Stomach (tissue), 9 donors: ENCODE results near the gene CLK1. TPM values are rescaled to one million over a fixed set of nuclear protein-coding genes. Genes with fewer than 3 reads are reported as not detected.

Experiments
- DNase-seq, 2 donors: peaks; one replicate each; pipeline versions ENCODE4 v3.0.0 to v3.0.0-alpha.2; 2013 to 2019
- H3K27ac ChIP-seq, 5 donors: fragments of 200-600 bp in 4 of 5; sonication (generic) in 4 of 5; one replicate each; pipeline ENCODE4 v1.5.1; 2013 to 2019; ENCODE audit warnings: mild to moderate bottlenecking in 1 of 5, moderate library complexity in 1 of 5
- H3K27me3 ChIP-seq, 3 donors: fragments of 200-600 bp; sonication (generic); one replicate each; pipeline ENCODE4 v1.5.1; 2017 to 2019; ENCODE audit warnings: mixed run types in 1 of 3
- H3K36me3 ChIP-seq, 4 donors: fragments of 200-600 bp; sonication (generic); 1 replicate in 3 of 4; 2 replicates in 1 of 4; pipeline ENCODE4 v1.5.1; 2016 to 2019
- H3K4me1 ChIP-seq, 4 donors: fragments of 200-600 bp; sonication (generic); one replicate each; pipeline ENCODE4 v1.5.1; 2016 to 2019
- H3K4me3 ChIP-seq, 4 donors: fragments of 200-600 bp; sonication (generic) in 3 of 4; one replicate each; pipeline ENCODE4 v1.5.1; 2016 to 2019; ENCODE audit warnings: mild to moderate bottlenecking in 1 of 4
- H3K9me3 ChIP-seq, 4 donors: fragments of 200-600 bp; sonication (generic); one replicate each; pipeline ENCODE4 v1.5.1; 2016 to 2019
- CTCF ChIP-seq, 7 experiments: fragments of 450-650 bp in 4 of 7; fragments of 200-600 bp in 3 of 7; sonication (generic) in 3 of 7; IDR thresholded peaks; one replicate each; pipeline ENCODE4 v1.5.1; 2016 to 2019; ENCODE audit warnings: antibody characterized with exemption in 7 of 7, control low read depth in 2 of 7, mild to moderate bottlenecking in 1 of 7
- EP300 ChIP-seq: sonication (generic); formaldehyde crosslinking; IDR thresholded peaks from one replicate; pipeline ENCODE4 v1.6.1; 2017; ENCODE audit warnings: antibody characterized with exemption
- POLR2A ChIP-seq, 4 donors: fragments of 450-650 bp; IDR thresholded peaks; one replicate each; pipeline ENCODE4 v1.6.1; 2016; ENCODE audit warnings: antibody characterized with exemption in 4 of 4, control low read depth in 2 of 4, mild to moderate bottlenecking in 1 of 4, moderate library complexity in 1 of 4
- POLR2AphosphoS5 ChIP-seq, 3 donors: sonication (generic); formaldehyde crosslinking; IDR thresholded peaks; one replicate each; pipeline ENCODE4 v1.6.1; 2016; ENCODE audit warnings: antibody characterized with exemption in 3 of 3
- WGBS, 5 donors: extraction: QIAGEN DNeasy Blood & Tissue Kit in 3 of 5; methylation state at CpG; one replicate each; pipeline versions ENCODE4 v1.1.5 to v1.1.7; 2013 to 2018; 5-methylcytosine and 5-hydroxymethylcytosine counted together
- intact Hi-C: fragments of 100-400 bp; cut with DNase I; formaldehyde crosslinking; loops from one replicate; pipeline ENCODE4 v1.15.1; 2023; ENCODE audit warnings: low total_unique reads
- polyA plus RNA-seq, 3 donors: library from polyadenylated mRNA; stranded (reverse); fragments of 200-250 nt; gene quantifications; one replicate each; pipeline ENCODE4 v1.2.3, GENCODE V29; 2013
- total RNA-seq, 5 donors: library from RNA; depleted of rRNA; stranded (reverse); fragments of >200 nt; gene quantifications; one replicate each; pipeline versions ENCODE4 v1.1.0 to v1.2.3, GENCODE V29; 2014 to 2016
- donor health status: healthy with polysubstance abuse.
- donor health status: Bipolar disorder and iron deficiency.
- donor health status: healthy.

Gene CLK1
- total and polyA plus RNA-seq, 8 donors: 60.5 to 270 (median 148) TPM

GRCh38 chr2:200860092-200860795 is 4.2 kb downstream of the CLK1 start:
- intact Hi-C loops: no loop called here
- H3K4me3 ChIP-seq: peak overlapping the region; percentile 2 to 98 (median 82)
- 13 to 16% (median 15%) methylated on average over 12 of the region's 12 CpGs for WGBS, 5 donors
- TF ChIP-seq CTCF (IDR thresholded peaks at IDR 0.05) (no peak), POLR2AphosphoS5 (IDR thresholded peaks at IDR 0.05) (peak in 1 of 3 donors; percentile 38)
- H3K27me3 ChIP-seq: no peaks in the 10 kb centered on the region
- DNase-seq: peak in 1 of 2 donors; percentile 52
- H3K36me3 ChIP-seq: peaks cover 47 to 58% (median 54%) of the 10 kb centered on the region in 4 donors
- peak overlapping the region; percentile 50 to 100 (median 100) for H3K27ac ChIP-seq
- H3K9me3 ChIP-seq: no peaks in the 10 kb centered on the region
- peaks cover 35 to 77% (median 58%) of the 10 kb centered on the region in 4 donors for H3K4me1 ChIP-seq

GRCh38 chr2:200856806-200857205 is 7.7 kb downstream of the CLK1 start:
- H3K27ac ChIP-seq: no peak overlapping the region
- no peaks in the 10 kb centered on the region for H3K27me3 ChIP-seq
- no peak for DNase-seq
- no peaks in the 10 kb centered on the region for H3K9me3 ChIP-seq
- H3K4me1 ChIP-seq: peaks cover 31 to 68% (median 47%) of the 10 kb centered on the region in 4 donors
- H3K4me3 ChIP-seq: no peak overlapping the region
- H3K36me3 ChIP-seq: peaks cover 82 to 93% (median 88%) of the 10 kb centered on the region in 4 donors
- intact Hi-C loops: no loop called here
- WGBS, 5 donors: 74 to 85% (median 80%) methylated on average over 8 of the region's 8 CpGs
- TF ChIP-seq EP300 (no peak), POLR2AphosphoS5 (IDR thresholded peaks at IDR 0.05) (no peak), POLR2A (IDR thresholded peaks at IDR 0.05) (no peak), CTCF (IDR thresholded peaks at IDR 0.05) (no peak)

- H3K9me3 ChIP-seq: no peaks in the 10 kb centered on the region
- peaks cover 0 to 25% (median 10%) of the 10 kb centered on the region in 4 donors for H3K4me1 ChIP-seq
- peaks cover 72 to 76% (median 75%) of the 10 kb centered on the region in 4 donors for H3K36me3 ChIP-seq
- intact Hi-C loops: no loop called here
- 92 to 99% (median 96%) methylated on average over 2 of the region's 2 CpGs for WGBS, 5 donors
- no peak overlapping the region for H3K4me3 ChIP-seq
- TF ChIP-seq POLR2AphosphoS5 (IDR thresholded peaks at IDR 0.05) (no peak), POLR2A (IDR thresholded peaks at IDR 0.05) (no peak), EP300 (no peak), CTCF (IDR thresholded peaks at IDR 0.05) (no peak)
- H3K27ac ChIP-seq: no peak overlapping the region
- no peaks in the 10 kb centered on the region for H3K27me3 ChIP-seq
- DNase-seq: no peak
Observed at GRCh38 chr2:200852605-200853004, 11.9 kb downstream of the CLK1 start.

- Histone ChIP-seq H3K36me3 (peaks cover 62 to 66% (median 65%) of the 10 kb centered on the region in 4 donors), H3K9me3 (no peaks in the 10 kb centered on the region), H3K27ac (no peak overlapping the region), H3K4me1 (peaks cover 0 to 16% (median 5%) of the 10 kb centered on the region in 4 donors), H3K4me3 (no peak overlapping the region), H3K27me3 (no peaks in the 10 kb centered on the region)
- intact Hi-C loops: no loop called here
- no peak for DNase-seq
- WGBS, 5 donors: 95 to 97% (median 96%) methylated on average over 6 of the region's 6 CpGs
- TF ChIP-seq CTCF (IDR thresholded peaks at IDR 0.05) (no peak), POLR2AphosphoS5 (IDR thresholded peaks at IDR 0.05) (peak in 1 of 3 donors; percentile 2)
Observed at GRCh38 chr2:200851398-200852248, 12.8 kb downstream of the CLK1 start.
